ENCODE data around the gene KIAA0232. TPM values are rescaled to one million over a fixed set of nuclear protein-coding genes. Genes with fewer than 3 reads are reported as not detected.
"Not testable (repeated sequence)": the region's sequence is repeated elsewhere in the genome, so short reads cannot be mapped to it uniquely, and the experiment has no call there.

KIAA0232 gene
- total RNA-seq, 4 donors from 2014 or later = 34.6 to 54.0 (median 47.8) TPM

DNA sequence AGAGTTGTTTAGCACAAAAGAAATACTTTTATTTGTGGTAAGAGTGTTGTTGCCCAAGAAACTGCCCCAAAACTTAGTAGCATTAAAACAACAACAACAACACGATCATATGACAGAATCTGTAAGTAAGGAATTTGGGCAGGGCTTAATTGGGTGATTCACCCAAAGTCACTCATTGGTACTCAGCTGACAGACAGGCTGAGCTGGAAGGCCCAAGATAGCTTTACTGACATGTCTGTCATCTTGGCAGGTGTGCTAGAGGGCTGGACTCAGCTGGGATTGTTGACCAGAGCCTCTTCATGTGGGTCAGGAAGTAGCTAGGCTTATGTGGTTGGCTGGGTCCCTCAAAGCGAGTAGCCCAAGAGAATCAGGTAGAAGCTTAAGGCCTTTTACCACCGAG, 52.3 kb downstream of the KIAA0232 start:
- no peaks in the 10 kb centered on the region for H3K9me3 ChIP-seq
- 93% methylated on average over 3 of the region's 3 CpGs for WGBS
- H3K27ac ChIP-seq (replicated peaks in 1 of 4) = no peak overlapping the region
- H3K4me1 ChIP-seq = peaks cover 12 to 24% (median 17%) of the 10 kb centered on the region in 4 donors
- no peak overlapping the region for H3K4me3 ChIP-seq
- intact Hi-C loops (cut with DNase I) = no loop called here
- H3K36me3 ChIP-seq = peaks cover 0 to 45% (median 31%) of the 10 kb centered on the region in 4 donors
- DNase-seq (ENCODE audit: extremely low spot score) = no peak
- TF ChIP-seq, protein P1, sequence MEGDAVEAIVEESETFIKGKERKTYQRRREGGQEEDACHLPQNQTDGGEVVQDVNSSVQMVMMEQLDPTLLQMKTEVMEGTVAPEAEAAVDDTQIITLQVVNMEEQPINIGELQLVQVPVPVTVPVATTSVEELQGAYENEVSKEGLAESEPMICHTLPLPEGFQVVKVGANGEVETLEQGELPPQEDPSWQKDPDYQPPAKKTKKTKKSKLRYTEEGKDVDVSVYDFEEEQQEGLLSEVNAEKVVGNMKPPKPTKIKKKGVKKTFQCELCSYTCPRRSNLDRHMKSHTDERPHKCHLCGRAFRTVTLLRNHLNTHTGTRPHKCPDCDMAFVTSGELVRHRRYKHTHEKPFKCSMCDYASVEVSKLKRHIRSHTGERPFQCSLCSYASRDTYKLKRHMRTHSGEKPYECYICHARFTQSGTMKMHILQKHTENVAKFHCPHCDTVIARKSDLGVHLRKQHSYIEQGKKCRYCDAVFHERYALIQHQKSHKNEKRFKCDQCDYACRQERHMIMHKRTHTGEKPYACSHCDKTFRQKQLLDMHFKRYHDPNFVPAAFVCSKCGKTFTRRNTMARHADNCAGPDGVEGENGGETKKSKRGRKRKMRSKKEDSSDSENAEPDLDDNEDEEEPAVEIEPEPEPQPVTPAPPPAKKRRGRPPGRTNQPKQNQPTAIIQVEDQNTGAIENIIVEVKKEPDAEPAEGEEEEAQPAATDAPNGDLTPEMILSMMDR (IDR thresholded peaks at IDR 0.05) = no peak
- no peak for TF ChIP-seq POLR2A (IDR thresholded peaks at IDR 0.05; ENCODE audit: low read depth)
- TF ChIP-seq EP300 (IDR thresholded peaks at IDR 0.05) = no peak
- no peak for TF ChIP-seq POLR2AphosphoS5 (IDR thresholded peaks at IDR 0.05)
- no peaks in the 10 kb centered on the region for H3K27me3 ChIP-seq

DNA sequence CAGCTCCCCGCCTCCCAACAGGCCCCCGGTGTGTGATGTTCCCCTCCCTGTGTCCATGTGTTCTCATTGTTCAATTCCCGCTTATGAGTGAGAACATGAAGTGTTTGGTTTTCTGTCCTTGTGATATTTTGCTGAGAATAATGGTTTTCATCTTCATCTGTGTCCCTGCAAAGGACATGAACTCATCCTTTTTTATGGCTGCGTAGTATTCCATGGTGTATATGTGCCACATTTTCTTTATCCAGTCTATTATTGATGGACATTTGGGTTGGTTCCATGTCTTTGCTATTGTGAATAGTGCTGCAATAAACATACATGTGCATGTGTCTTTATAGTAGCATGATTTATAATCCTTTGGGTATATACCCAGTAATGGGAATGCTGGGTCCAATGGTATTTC, 53.1 kb downstream of the KIAA0232 start:
- over 99% methylated on average over 4 of the region's 4 CpGs for WGBS
- H3K27ac ChIP-seq (replicated peaks in 1 of 4); DNase-seq (ENCODE audit: extremely low spot score); H3K4me3 ChIP-seq; intact Hi-C loops (cut with DNase I); H3K9me3 ChIP-seq; H3K27me3 ChIP-seq: not testable (repeated sequence)
- H3K4me1 ChIP-seq = peaks cover 16 to 31% (median 25%) of the 10 kb centered on the region in 4 donors
- H3K36me3 ChIP-seq = peaks cover 0 to 39% (median 29%) of the 10 kb centered on the region in 4 donors

DNA sequence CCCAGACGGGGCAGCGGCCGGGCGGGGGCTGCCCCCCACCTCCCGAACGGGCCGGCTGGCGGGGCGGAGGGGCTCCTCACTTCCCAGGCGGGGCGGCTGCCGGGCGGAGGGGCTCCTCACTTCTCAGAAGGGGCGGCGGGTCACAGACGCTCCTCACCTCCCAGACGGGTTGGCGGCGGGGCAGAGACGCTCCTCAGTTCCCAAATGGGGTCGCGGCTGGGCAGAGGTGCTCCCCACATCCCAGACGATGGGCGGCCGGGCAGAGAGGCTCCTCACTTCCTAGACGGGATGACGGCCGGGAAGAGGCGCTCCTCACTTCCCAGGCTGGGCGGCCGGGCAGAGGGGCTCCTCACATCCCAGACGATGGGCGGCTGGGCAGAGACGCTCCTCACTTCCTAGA, 54.6 kb downstream of the KIAA0232 start:
- H3K9me3 ChIP-seq; intact Hi-C loops (cut with DNase I); H3K4me3 ChIP-seq; DNase-seq (ENCODE audit: extremely low spot score); H3K27me3 ChIP-seq; H3K27ac ChIP-seq (replicated peaks in 1 of 4): not testable (repeated sequence)
- Histone ChIP-seq H3K36me3 (peaks cover 0 to 25% (median 16%) of the 10 kb centered on the region in 4 donors), H3K4me1 (peaks cover 20 to 44% (median 36%) of the 10 kb centered on the region in 4 donors)
- WGBS = 95% methylated on average over 8 of the region's 34 CpGs

DNA sequence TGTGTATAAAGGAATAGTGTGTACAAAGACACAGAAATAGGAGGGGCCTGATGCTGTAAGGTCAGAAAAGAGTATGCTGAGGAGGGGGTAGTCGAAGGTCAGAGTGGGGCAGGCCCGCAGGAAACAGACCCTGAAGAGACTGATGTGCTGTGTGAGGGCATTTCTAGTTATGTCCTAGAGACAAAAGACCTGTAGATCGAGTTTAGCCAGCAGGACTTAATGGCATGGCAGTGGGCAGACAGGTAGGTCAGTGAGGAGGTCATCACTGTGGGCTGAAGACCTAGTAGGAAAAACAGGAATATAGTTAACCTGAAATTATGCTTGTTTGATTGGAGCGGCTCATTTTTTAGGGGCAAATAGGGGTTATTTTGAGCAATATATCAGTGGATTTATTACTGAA, 57.1 kb downstream of the KIAA0232 start:
- H3K27ac ChIP-seq (replicated peaks in 1 of 4) = peak overlapping the region; percentile 36 to 56 (median 42)
- no peak for DNase-seq (ENCODE audit: extremely low spot score)
- H3K9me3 ChIP-seq = no peaks in the 10 kb centered on the region
- peaks cover 20 to 46% (median 40%) of the 10 kb centered on the region in 4 donors for H3K4me1 ChIP-seq
- intact Hi-C loops (cut with DNase I) = no loop called here
- H3K4me3 ChIP-seq = no peak overlapping the region
- 81% methylated on average over 4 of the region's 4 CpGs for WGBS
- TF ChIP-seq POLR2AphosphoS5 (IDR thresholded peaks at IDR 0.05) = no peak
- TF ChIP-seq EP300 (IDR thresholded peaks at IDR 0.05) = no peak
- TF ChIP-seq, protein P1 (IDR thresholded peaks at IDR 0.05) = no peak
- no peak for TF ChIP-seq POLR2A (IDR thresholded peaks at IDR 0.05; ENCODE audit: low read depth)
- H3K36me3 ChIP-seq = peaks cover 0 to 23% (median 11%) of the 10 kb centered on the region in 4 donors
- H3K27me3 ChIP-seq = no peaks in the 10 kb centered on the region

DNA sequence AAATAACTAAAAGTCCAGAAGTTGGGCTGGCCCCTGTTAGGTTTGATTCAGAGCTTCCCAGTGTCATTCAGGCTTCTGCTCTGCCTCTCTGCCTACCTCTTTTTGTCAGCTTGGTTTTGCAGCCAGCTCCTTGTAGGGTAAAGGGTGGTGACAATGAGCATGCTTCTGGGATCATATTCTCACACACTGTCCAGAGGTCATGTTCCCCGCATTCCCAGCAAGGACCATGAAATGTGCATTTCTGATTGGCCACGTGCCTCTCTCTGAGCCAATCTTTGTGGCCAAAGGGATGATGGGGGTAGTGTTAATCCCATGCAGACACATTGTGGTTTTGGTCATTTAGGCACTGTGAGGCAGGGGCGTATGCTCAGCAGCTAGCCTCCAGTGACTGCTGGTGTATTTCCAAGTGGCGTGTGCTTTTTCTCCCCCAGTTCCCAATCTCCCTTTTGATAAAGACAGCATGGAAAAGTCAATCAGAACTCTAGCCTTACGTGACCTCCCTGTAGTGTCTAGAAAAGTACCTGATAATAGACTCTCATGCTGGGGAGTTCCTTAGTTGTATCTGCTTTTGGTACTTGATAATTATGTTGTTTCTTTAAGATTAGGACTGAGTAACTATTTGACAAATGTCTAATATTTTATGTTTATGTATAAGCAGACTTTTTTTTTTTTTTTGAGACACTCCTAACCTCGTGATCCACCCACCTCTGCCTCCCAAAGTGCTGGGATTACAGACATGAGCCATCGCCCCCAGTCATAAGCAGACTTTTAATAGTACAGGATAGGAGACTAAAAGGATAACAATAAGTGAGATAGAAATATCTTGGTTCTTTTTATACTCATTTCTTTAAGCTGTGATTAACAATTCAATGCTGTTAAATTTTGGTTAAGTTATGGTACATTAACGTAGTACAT, 57.8 kb downstream of the KIAA0232 start:
- no peak for TF ChIP-seq POLR2A (IDR thresholded peaks at IDR 0.05; ENCODE audit: low read depth)
- TF ChIP-seq EP300 (IDR thresholded peaks at IDR 0.05) = no peak
- TF ChIP-seq, protein P1 (IDR thresholded peaks at IDR 0.05) = no peak
- no peak for TF ChIP-seq POLR2AphosphoS5 (IDR thresholded peaks at IDR 0.05)
- intact Hi-C loops (cut with DNase I) = loop anchor here (5.0 kb wide), 1 partner anchor 43 kb away; no protein-coding TSS in a partner anchor
- no peak for DNase-seq (ENCODE audit: extremely low spot score)

More for the DNA sequence above, 57.8 kb downstream of the KIAA0232 start:
- H3K36me3 ChIP-seq = peaks cover 0 to 26% (median 14%) of the 10 kb centered on the region in 4 donors
- no peak overlapping the region for H3K4me3 ChIP-seq
- 37% methylated on average over 8 of the region's 8 CpGs for WGBS
- no peaks in the 10 kb centered on the region for H3K27me3 ChIP-seq
- no peaks in the 10 kb centered on the region for H3K9me3 ChIP-seq
- H3K27ac ChIP-seq (replicated peaks in 1 of 4) = peak overlapping the region; percentile 36 to 56 (median 42)
- peaks cover 24 to 46% (median 40%) of the 10 kb centered on the region in 4 donors for H3K4me1 ChIP-seq

Measured in esophagus muscularis mucosa (tissue), 4 donors.